ENCODE measurements around the gene PYGB.

PYGB gene

DNA sequence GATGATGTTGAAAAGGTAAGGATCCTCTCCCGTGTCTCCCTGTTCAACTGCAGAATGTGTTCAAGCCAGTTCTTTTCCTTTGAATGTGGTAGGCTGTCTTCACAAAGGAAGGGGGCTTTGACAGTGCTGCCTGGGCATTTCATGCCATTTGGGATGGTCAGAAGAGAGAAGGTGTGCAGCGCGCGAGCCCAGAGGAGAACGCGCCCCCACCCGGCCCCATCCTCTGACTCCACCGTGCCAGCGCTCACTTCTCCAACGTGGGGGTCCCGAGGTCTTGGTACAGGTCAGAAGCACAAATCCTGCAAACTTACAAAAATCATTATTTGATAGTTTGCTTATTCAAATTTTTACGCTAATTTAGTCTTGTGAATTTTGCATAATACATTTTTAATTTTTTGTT, 38.0 kb upstream of the PYGB start:
- Histone ChIP-seq H2BK120ac (ENCODE audit: insufficient read depth, low read length, poor library complexity) (no peak overlapping the region), H3K79me1 (ENCODE audit: low read length) (no peaks in the 10 kb centered on the region), H3K4me3 (ENCODE audit: low read depth, low read length) (no peak overlapping the region), H3K4ac (ENCODE audit: low read depth, low read length) (no peak overlapping the region), H3K27ac (ENCODE audit: low read depth, low read length) (no peak overlapping the region), H3K4me1 (ENCODE audit: control insufficient read depth in 1 of 2, insufficient read depth in 2 of 2, low read length in 2 of 2) (no peaks in the 10 kb centered on the region), H3K4me2 (ENCODE audit: low read length) (no peak overlapping the region), H4K91ac (ENCODE audit: low read depth, low read length) (no peak overlapping the region), H3K9me3 (ENCODE audit: insufficient read depth, low read depth, low read length) (no peaks in the 10 kb centered on the region), H4K8ac (ENCODE audit: low read depth, low read length) (no peak overlapping the region), H2AK5ac (ENCODE audit: low read length) (no peak overlapping the region), H3K18ac (ENCODE audit: low read length) (no peak overlapping the region), H3K27me3 (ENCODE audit: insufficient read depth, low read length) (no peaks in the 10 kb centered on the region), H2AFZ (ENCODE audit: insufficient read depth, low read length, poor library complexity) (no peak overlapping the region), H3K79me2 (ENCODE audit: control insufficient read depth, insufficient read depth, low read length, poor library complexity) (no peaks in the 10 kb centered on the region), H3K9ac (ENCODE audit: low read length) (no peak overlapping the region), H2BK5ac (ENCODE audit: low read depth, low read length, poor library complexity) (no peak overlapping the region), H3K36me3 (ENCODE audit: control insufficient read depth in 1 of 2, insufficient read depth in 2 of 2, low read length in 2 of 2) (peaks cover 18 to 21% of the 10 kb centered on the region in 2 experiments), H2BK12ac (ENCODE audit: low read length) (no peak overlapping the region), H3K14ac (ENCODE audit: low read length) (no peak overlapping the region), H3K23ac (ENCODE audit: low read length) (no peak overlapping the region), H4K12ac (ENCODE audit: low read depth, low read length) (no peak overlapping the region)
- no CpG with 5 or more reads among the region's 12 CpGs for WGBS (ENCODE audit: extremely low coverage, insufficient coverage, insufficient read length)
- no peak for DNase-seq

DNA sequence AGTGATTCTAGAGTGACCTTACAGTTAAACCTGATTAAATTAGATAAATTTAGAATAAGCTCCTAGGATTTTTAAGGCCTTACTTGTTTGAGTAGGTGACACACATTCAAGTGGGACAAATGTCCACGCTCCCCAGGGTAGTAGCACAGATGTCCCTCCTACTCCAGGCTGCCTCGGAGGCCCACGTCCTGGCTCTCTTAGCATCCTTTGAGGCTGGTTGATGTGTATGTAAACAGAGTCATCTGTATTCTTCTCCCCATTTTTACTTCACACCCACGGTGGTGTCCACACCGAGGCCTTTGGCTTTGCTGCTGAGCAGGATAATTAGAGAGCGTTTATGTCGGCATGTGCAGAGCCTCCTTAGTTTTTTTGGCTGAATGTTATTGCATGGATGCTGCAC, 36.6 kb upstream of the PYGB start:
- H3K18ac ChIP-seq (ENCODE audit: low read length): no peak overlapping the region
- H3K79me1 ChIP-seq (ENCODE audit: low read length): no peaks in the 10 kb centered on the region
- H3K9me3 ChIP-seq (ENCODE audit: insufficient read depth, low read depth, low read length): no peaks in the 10 kb centered on the region
- H2AK5ac ChIP-seq (ENCODE audit: low read length): no peak overlapping the region
- WGBS (ENCODE audit: extremely low coverage, insufficient coverage, insufficient read length): no CpG with 5 or more reads among the region's 7 CpGs
- H4K8ac ChIP-seq (ENCODE audit: low read depth, low read length): no peak overlapping the region
- H4K91ac ChIP-seq (ENCODE audit: low read depth, low read length): no peak overlapping the region
- H3K4me1 ChIP-seq (ENCODE audit: control insufficient read depth in 1 of 2, insufficient read depth in 2 of 2, low read length in 2 of 2): no peaks in the 10 kb centered on the region
- H3K27ac ChIP-seq (ENCODE audit: low read depth, low read length): no peak overlapping the region
- peaks cover 22 to 26% of the 10 kb centered on the region in 2 experiments for H3K36me3 ChIP-seq (ENCODE audit: control insufficient read depth in 1 of 2, insufficient read depth in 2 of 2, low read length in 2 of 2)
- H2BK5ac ChIP-seq (ENCODE audit: low read depth, low read length, poor library complexity): no peak overlapping the region
- DNase-seq: no peak
- no peak overlapping the region for H4K12ac ChIP-seq (ENCODE audit: low read depth, low read length)
- H3K14ac ChIP-seq (ENCODE audit: low read length): no peak overlapping the region
- no peak overlapping the region for H3K4me3 ChIP-seq (ENCODE audit: low read depth, low read length)
- no peak overlapping the region for H2BK120ac ChIP-seq (ENCODE audit: insufficient read depth, low read length, poor library complexity)
- no peak overlapping the region for H3K4me2 ChIP-seq (ENCODE audit: low read length)
- no peak overlapping the region for H3K23ac ChIP-seq (ENCODE audit: low read length)
- no peaks in the 10 kb centered on the region for H3K79me2 ChIP-seq (ENCODE audit: control insufficient read depth, insufficient read depth, low read length, poor library complexity)
- H2AFZ ChIP-seq (ENCODE audit: insufficient read depth, low read length, poor library complexity): no peak overlapping the region
- H2BK12ac ChIP-seq (ENCODE audit: low read length): no peak overlapping the region
- no peak overlapping the region for H3K9ac ChIP-seq (ENCODE audit: low read length)
- no peaks in the 10 kb centered on the region for H3K27me3 ChIP-seq (ENCODE audit: insufficient read depth, low read length)
- H3K4ac ChIP-seq (ENCODE audit: low read depth, low read length): no peak overlapping the region

DNA sequence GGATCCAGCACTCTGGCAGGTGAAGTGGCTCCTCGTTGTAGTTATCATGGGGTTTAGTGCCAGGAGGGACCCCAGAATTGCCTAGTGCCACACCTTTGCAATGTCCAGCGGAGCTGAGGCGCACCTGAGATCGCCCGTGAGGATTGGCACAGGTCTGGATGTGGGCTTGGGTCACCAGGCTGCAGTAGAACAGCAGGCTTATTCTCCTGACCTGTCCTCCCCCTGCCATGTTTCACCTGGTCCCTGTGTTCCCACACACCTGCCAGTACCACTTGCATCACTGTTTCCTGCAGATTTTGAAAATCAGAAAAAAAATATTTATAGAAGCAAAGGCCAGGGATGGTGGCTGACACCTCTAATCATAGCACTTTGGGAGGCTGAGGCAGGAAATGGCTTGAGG, 35.6 kb upstream of the PYGB start:
- H3K23ac ChIP-seq (ENCODE audit: low read length): no peak overlapping the region
- WGBS (ENCODE audit: extremely low coverage, insufficient coverage, insufficient read length): no CpG with 5 or more reads among the region's 5 CpGs
- peaks cover 23 to 32% of the 10 kb centered on the region in 2 experiments for H3K36me3 ChIP-seq (ENCODE audit: control insufficient read depth in 1 of 2, insufficient read depth in 2 of 2, low read length in 2 of 2)

DNA sequence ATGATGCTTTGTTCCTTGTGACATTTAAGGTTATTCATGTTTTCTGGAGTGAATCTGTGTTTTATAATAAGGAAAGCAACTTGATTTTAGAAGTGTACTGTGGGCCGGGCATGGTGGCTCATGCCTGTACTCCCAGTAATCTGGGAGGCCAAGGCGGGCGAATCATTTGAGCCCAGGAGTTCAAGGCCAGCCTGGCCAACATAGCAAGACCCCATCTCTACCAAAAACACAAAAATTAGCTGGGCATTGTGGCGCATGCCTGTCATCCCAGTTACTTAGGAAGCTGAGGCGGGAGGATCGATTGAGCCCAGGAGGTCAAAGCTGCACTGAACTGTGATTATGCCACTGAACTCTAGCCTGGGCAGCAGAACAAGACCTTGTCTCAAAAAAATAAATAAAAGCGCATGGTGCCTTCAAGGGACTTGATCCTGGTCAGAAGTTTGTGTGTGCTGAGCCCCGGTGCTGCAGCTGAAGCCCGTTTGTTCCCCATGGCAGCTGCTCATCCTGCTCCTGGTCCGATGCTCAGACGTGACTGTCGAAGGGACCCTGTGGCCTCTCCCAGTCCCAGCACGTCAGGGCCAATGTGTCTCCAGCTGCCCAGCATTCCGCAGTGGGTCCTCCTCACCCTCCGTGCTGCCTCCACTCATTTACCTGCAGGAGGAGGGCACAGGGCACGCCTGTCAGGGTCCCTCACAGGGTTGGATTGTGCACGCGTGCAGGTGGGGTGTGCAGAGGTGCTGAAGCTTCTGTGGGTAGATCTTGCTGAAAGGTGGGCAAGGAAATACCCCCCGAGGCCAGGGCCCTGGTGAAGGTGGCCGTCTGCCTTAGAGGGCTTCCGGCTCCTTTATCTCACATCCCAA, 34.1 kb upstream of the PYGB start:
- DNase-seq: no peak
- WGBS (ENCODE audit: extremely low coverage, insufficient coverage, insufficient read length): no CpG with 5 or more reads among the region's 21 CpGs
- no peak overlapping the region for H3K18ac ChIP-seq (ENCODE audit: low read length)
- H3K4me1 ChIP-seq (ENCODE audit: control insufficient read depth in 1 of 2, insufficient read depth in 2 of 2, low read length in 2 of 2): no peaks in the 10 kb centered on the region
- no peaks in the 10 kb centered on the region for H3K27me3 ChIP-seq (ENCODE audit: insufficient read depth, low read length)
- H2BK120ac ChIP-seq (ENCODE audit: insufficient read depth, low read length, poor library complexity): no peak overlapping the region
- no peak overlapping the region for H4K91ac ChIP-seq (ENCODE audit: low read depth, low read length)
- no peak overlapping the region for H3K4me2 ChIP-seq (ENCODE audit: low read length)
- H2AFZ ChIP-seq (ENCODE audit: insufficient read depth, low read length, poor library complexity): no peak overlapping the region
- no peak overlapping the region for H3K4ac ChIP-seq (ENCODE audit: low read depth, low read length)
- no peaks in the 10 kb centered on the region for H3K9me3 ChIP-seq (ENCODE audit: insufficient read depth, low read depth, low read length)
- no peak overlapping the region for H3K14ac ChIP-seq (ENCODE audit: low read length)
- H3K79me2 ChIP-seq (ENCODE audit: control insufficient read depth, insufficient read depth, low read length, poor library complexity): no peaks in the 10 kb centered on the region
- peaks cover 31 to 43% of the 10 kb centered on the region in 2 experiments for H3K36me3 ChIP-seq (ENCODE audit: control insufficient read depth in 1 of 2, insufficient read depth in 2 of 2, low read length in 2 of 2)
- no peak overlapping the region for H4K12ac ChIP-seq (ENCODE audit: low read depth, low read length)
- H3K27ac ChIP-seq (ENCODE audit: low read depth, low read length): no peak overlapping the region
- H2BK5ac ChIP-seq (ENCODE audit: low read depth, low read length, poor library complexity): no peak overlapping the region
- no peak overlapping the region for H4K8ac ChIP-seq (ENCODE audit: low read depth, low read length)
- no peak overlapping the region for H2BK12ac ChIP-seq (ENCODE audit: low read length)
- H3K4me3 ChIP-seq (ENCODE audit: low read depth, low read length): no peak overlapping the region
- H3K23ac ChIP-seq (ENCODE audit: low read length): no peak overlapping the region
- H3K9ac ChIP-seq (ENCODE audit: low read length): peak overlapping the region; percentile 21
- H2AK5ac ChIP-seq (ENCODE audit: low read length): no peak overlapping the region
- no peaks in the 10 kb centered on the region for H3K79me1 ChIP-seq (ENCODE audit: low read length)

More for the DNA sequence above, 35.6 kb upstream of the PYGB start:
- no peak overlapping the region for H4K8ac ChIP-seq (ENCODE audit: low read depth, low read length)
- H3K4me2 ChIP-seq (ENCODE audit: low read length): no peak overlapping the region
- no peak overlapping the region for H4K91ac ChIP-seq (ENCODE audit: low read depth, low read length)
- H3K4ac ChIP-seq (ENCODE audit: low read depth, low read length): no peak overlapping the region
- no peaks in the 10 kb centered on the region for H3K4me1 ChIP-seq (ENCODE audit: control insufficient read depth in 1 of 2, insufficient read depth in 2 of 2, low read length in 2 of 2)
- no peaks in the 10 kb centered on the region for H3K79me1 ChIP-seq (ENCODE audit: low read length)
- no peak overlapping the region for H3K9ac ChIP-seq (ENCODE audit: low read length)
- no peak overlapping the region for H3K18ac ChIP-seq (ENCODE audit: low read length)
- H3K27me3 ChIP-seq (ENCODE audit: insufficient read depth, low read length): no peaks in the 10 kb centered on the region
- H3K9me3 ChIP-seq (ENCODE audit: insufficient read depth, low read depth, low read length): no peaks in the 10 kb centered on the region
- no peak overlapping the region for H2AK5ac ChIP-seq (ENCODE audit: low read length)
- H4K12ac ChIP-seq (ENCODE audit: low read depth, low read length): no peak overlapping the region
- H3K27ac ChIP-seq (ENCODE audit: low read depth, low read length): no peak overlapping the region
- no peak overlapping the region for H2BK12ac ChIP-seq (ENCODE audit: low read length)
- DNase-seq: no peak
- no peaks in the 10 kb centered on the region for H3K79me2 ChIP-seq (ENCODE audit: control insufficient read depth, insufficient read depth, low read length, poor library complexity)
- H2BK5ac ChIP-seq (ENCODE audit: low read depth, low read length, poor library complexity): no peak overlapping the region
- no peak overlapping the region for H3K14ac ChIP-seq (ENCODE audit: low read length)
- no peak overlapping the region for H2BK120ac ChIP-seq (ENCODE audit: insufficient read depth, low read length, poor library complexity)
- no peak overlapping the region for H2AFZ ChIP-seq (ENCODE audit: insufficient read depth, low read length, poor library complexity)
- H3K4me3 ChIP-seq (ENCODE audit: low read depth, low read length): no peak overlapping the region

All from trophoblast cell (in vitro differentiated cells and primary cell).